ENCODE results near the gene SRM.
A peak's percentile ranks its signal among the peaks of the same experiment; 100 is the strongest.
"Not testable (repeated sequence)": the region's sequence is repeated elsewhere in the genome, so short reads cannot be mapped to it uniquely, and the experiment has no call there.

SRM gene

GRCh38 chr1:11026052-11026451, 33.8 kb downstream of the SRM start:
- H3K36me3 ChIP-seq (ENCODE audit: insufficient read depth, low read length), result peaks cover 77% of the 10 kb centered on the region
- no peaks in the 10 kb centered on the region for H3K4me1 ChIP-seq (ENCODE audit: control insufficient read depth, insufficient read depth, low read length)
- no peak overlapping the region for H3K9ac ChIP-seq (ENCODE audit: low read depth, low read length)
- no peaks in the 10 kb centered on the region for H3K27me3 ChIP-seq (ENCODE audit: control insufficient read depth, insufficient read depth, low read length)
- no peaks in the 10 kb centered on the region for H3K9me3 ChIP-seq (replicated peaks; ENCODE audit: low read length)
- H3K4me3 ChIP-seq (ENCODE audit: low read length), result no peak overlapping the region
- no peak overlapping the region for H3K4me2 ChIP-seq (ENCODE audit: low read length)

GRCh38 chr1:11025618-11026017, 34.2 kb downstream of the SRM start:
- H3K9me3 ChIP-seq (replicated peaks; ENCODE audit: low read length), result no peaks in the 10 kb centered on the region
- no peaks in the 10 kb centered on the region for H3K27me3 ChIP-seq (ENCODE audit: control insufficient read depth, insufficient read depth, low read length)
- H3K9ac ChIP-seq (ENCODE audit: low read depth, low read length), result no peak overlapping the region
- no peaks in the 10 kb centered on the region for H3K4me1 ChIP-seq (ENCODE audit: control insufficient read depth, insufficient read depth, low read length)
- H3K4me3 ChIP-seq (ENCODE audit: low read length), result no peak overlapping the region
- H3K36me3 ChIP-seq (ENCODE audit: insufficient read depth, low read length), result peaks cover 78% of the 10 kb centered on the region
- H3K4me2 ChIP-seq (ENCODE audit: low read length), result no peak overlapping the region

- Histone ChIP-seq H3K4me2 (ENCODE audit: low read length) (no peak overlapping the region), H3K27me3 (ENCODE audit: control insufficient read depth, insufficient read depth, low read length) (no peaks in the 10 kb centered on the region), H3K36me3 (ENCODE audit: insufficient read depth, low read length) (peaks cover 77% of the 10 kb centered on the region), H3K4me1 (ENCODE audit: control insufficient read depth, insufficient read depth, low read length) (no peaks in the 10 kb centered on the region), H3K4me3 (ENCODE audit: low read length) (no peak overlapping the region), H3K9ac (ENCODE audit: low read depth, low read length) (no peak overlapping the region), H3K9me3 (replicated peaks; ENCODE audit: low read length) (no peaks in the 10 kb centered on the region)
Observed at GRCh38 chr1:11024874-11025203, 35.0 kb downstream of the SRM start.

- Histone ChIP-seq H3K4me2 (ENCODE audit: low read length) (no peak overlapping the region), H3K4me3 (ENCODE audit: low read length) (no peak overlapping the region), H3K9ac (ENCODE audit: low read depth, low read length) (no peak overlapping the region), H3K27me3 (ENCODE audit: control insufficient read depth, insufficient read depth, low read length) (no peaks in the 10 kb centered on the region), H3K4me1 (ENCODE audit: control insufficient read depth, insufficient read depth, low read length) (no peaks in the 10 kb centered on the region), H3K36me3 (ENCODE audit: insufficient read depth, low read length) (peaks cover 77% of the 10 kb centered on the region), H3K9me3 (replicated peaks; ENCODE audit: low read length) (no peaks in the 10 kb centered on the region)
Observed at GRCh38 chr1:11024154-11024873, 35.5 kb downstream of the SRM start.

- Histone ChIP-seq H3K9ac (ENCODE audit: low read depth, low read length) (no peak overlapping the region), H3K36me3 (ENCODE audit: insufficient read depth, low read length) (peaks cover 88% of the 10 kb centered on the region), H3K4me3 (ENCODE audit: low read length) (no peak overlapping the region), H3K9me3 (replicated peaks; ENCODE audit: low read length) (no peaks in the 10 kb centered on the region), H3K27me3 (ENCODE audit: control insufficient read depth, insufficient read depth, low read length) (no peaks in the 10 kb centered on the region), H3K4me2 (ENCODE audit: low read length) (no peak overlapping the region), H3K4me1 (ENCODE audit: control insufficient read depth, insufficient read depth, low read length) (no peaks in the 10 kb centered on the region)
Observed at GRCh38 chr1:11023201-11023600, 36.6 kb downstream of the SRM start.

- no peak overlapping the region for H3K4me2 ChIP-seq (ENCODE audit: low read length)
- H3K36me3 ChIP-seq (ENCODE audit: insufficient read depth, low read length), result peaks cover 79% of the 10 kb centered on the region
- no peaks in the 10 kb centered on the region for H3K27me3 ChIP-seq (ENCODE audit: control insufficient read depth, insufficient read depth, low read length)
- H3K9me3 ChIP-seq (replicated peaks; ENCODE audit: low read length), result no peaks in the 10 kb centered on the region
- no peak overlapping the region for H3K4me3 ChIP-seq (ENCODE audit: low read length)
- no peak overlapping the region for H3K9ac ChIP-seq (ENCODE audit: low read depth, low read length)
- no peaks in the 10 kb centered on the region for H3K4me1 ChIP-seq (ENCODE audit: control insufficient read depth, insufficient read depth, low read length)
Observed at GRCh38 chr1:11019971-11020370, 39.8 kb downstream of the SRM start.

GRCh38 chr1:11019358-11019757, 40.5 kb downstream of the SRM start:
- H3K4me2 ChIP-seq (ENCODE audit: low read length); H3K9ac ChIP-seq (ENCODE audit: low read depth, low read length); H3K27me3 ChIP-seq (ENCODE audit: control insufficient read depth, insufficient read depth, low read length); H3K9me3 ChIP-seq (replicated peaks; ENCODE audit: low read length); H3K4me1 ChIP-seq (ENCODE audit: control insufficient read depth, insufficient read depth, low read length); H3K4me3 ChIP-seq (ENCODE audit: low read length): not testable (repeated sequence)
- H3K36me3 ChIP-seq (ENCODE audit: insufficient read depth, low read length), result peaks cover 77% of the 10 kb centered on the region

- peak overlapping the region; percentile 98 for H3K9ac ChIP-seq (ENCODE audit: low read depth, low read length)
- no peaks in the 10 kb centered on the region for H3K9me3 ChIP-seq (replicated peaks; ENCODE audit: low read length)
- H3K36me3 ChIP-seq (ENCODE audit: insufficient read depth, low read length), result peaks cover 34% of the 10 kb centered on the region
- peaks cover 18% of the 10 kb centered on the region for H3K4me1 ChIP-seq (ENCODE audit: control insufficient read depth, insufficient read depth, low read length)
- peak overlapping the region; percentile 94 for H3K4me2 ChIP-seq (ENCODE audit: low read length)
- H3K27me3 ChIP-seq (ENCODE audit: control insufficient read depth, insufficient read depth, low read length), result no peaks in the 10 kb centered on the region
- H3K4me3 ChIP-seq (ENCODE audit: low read length), result peak overlapping the region; percentile 98
Observed at GRCh38 chr1:11013160-11013531, 46.7 kb downstream of the SRM start.

- Histone ChIP-seq H3K36me3 (ENCODE audit: insufficient read depth, low read length) (peaks cover 32% of the 10 kb centered on the region), H3K4me1 (ENCODE audit: control insufficient read depth, insufficient read depth, low read length) (peaks cover 18% of the 10 kb centered on the region), H3K27me3 (ENCODE audit: control insufficient read depth, insufficient read depth, low read length) (no peaks in the 10 kb centered on the region), H3K4me3 (ENCODE audit: low read length) (peak within 1 kb of the TSS; percentile 98), H3K4me2 (ENCODE audit: low read length) (peak within 1 kb of the TSS; percentile 94), H3K9me3 (replicated peaks; ENCODE audit: low read length) (no peaks in the 10 kb centered on the region), H3K9ac (ENCODE audit: low read depth, low read length) (peak within 1 kb of the TSS; percentile 98)
Observed at GRCh38 chr1:11012260-11013159, 47.3 kb downstream of the SRM start, which contains the start of gene TARDBP. TSS of gene TARDBP (plus strand) at chr1:11012654. CDS start at chr1:11013728, 1,074 bp downstream.
